AG04450 (cell line): ENCODE measurements around the gene HIPK2. TPM values are rescaled to one million over a fixed set of nuclear protein-coding genes. Genes with fewer than 3 reads are reported as not detected.

Source experiments
- CTCF ChIA-PET: fragments of 300-600, 350-600 bp; formaldehyde crosslinking; extraction: SDS; loops from one replicate; lab custom pipeline; 2022; ENCODE audit warnings: antibody characterized with exemption, inconsistent platforms; lab: Charles Lee
- POLR2A ChIA-PET: fragments of 350-600 bp; formaldehyde crosslinking; extraction: SDS; loops from one replicate; lab custom pipeline; 2021; ENCODE audit warnings: antibody characterized with exemption, inconsistent platforms; lab: Yijun Ruan, JAX
- DNase-seq: peaks from one replicate; pipeline ENCODE4 v3.0.0-alpha.2; 2011; ENCODE audit warnings: low read depth, low spot score
- H3K27ac ChIP-seq: one replicate; pipeline ENCODE4 v1.5.1; 2012; ENCODE audit warnings: low read depth, low read length, control low read depth
- H3K27me3 ChIP-seq: one replicate; pipeline ENCODE4 v1.6.0; 2012; ENCODE audit warnings: low read length; ENCODE audit not compliant: control insufficient read depth, insufficient read depth
- H3K4me3 ChIP-seq: 2 replicates; pipeline ENCODE4 v1.5.1; 2011; ENCODE audit warnings: mild to moderate bottlenecking, low read depth, low read length, control low read depth
- H3K9me3 ChIP-seq: 2 replicates; pipeline ENCODE4 v1.5.1; 2012; ENCODE audit warnings: low read length; ENCODE audit not compliant: control insufficient read depth, insufficient read depth
- polyA plus RNA-seq: library from polyadenylated mRNA; depleted of rRNA; stranded (reverse); fragments of >200 nt; gene quantifications from 2 replicates; pipeline ENCODE4 v1.2.3, GENCODE V29; 2011
- TF ChIP-seq, protein P1 (sequence below): IDR thresholded peaks from 2 replicates; pipeline ENCODE4 v1.5.1; 2011; ENCODE audit warnings: low read depth, low read length, control low read depth, inconsistent platforms

HIPK2 gene
- polyA plus RNA-seq, 1 experiment, result 61.4 TPM

DNA sequence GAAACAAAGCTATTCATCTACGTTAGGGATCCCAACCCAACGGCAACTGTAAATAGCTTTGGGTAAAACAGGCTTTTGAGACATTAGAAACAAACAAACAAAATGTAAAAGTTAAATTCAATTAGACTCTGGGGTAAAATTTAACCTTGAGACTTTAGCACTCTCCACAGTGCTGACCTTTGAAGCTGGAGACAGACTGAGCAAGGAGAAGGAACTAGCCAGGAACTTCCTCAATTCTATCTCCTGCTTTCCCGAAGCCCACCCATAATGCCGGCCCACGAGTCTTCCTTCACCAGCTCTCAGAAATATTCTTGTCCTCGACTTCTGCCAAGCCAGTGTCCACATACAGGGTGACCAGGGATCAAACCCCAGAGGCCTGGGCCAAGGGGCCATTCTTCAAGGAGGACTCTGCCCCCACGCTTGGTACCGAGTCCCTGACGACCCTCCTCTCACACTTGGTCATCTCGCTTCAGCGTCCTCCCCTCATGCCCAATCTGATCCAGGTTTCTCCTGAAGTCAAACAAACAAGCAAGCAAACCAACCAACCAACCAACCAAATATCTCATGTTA lies 114.1 kb downstream of the HIPK2 start:
- no peaks in the 10 kb centered on the region for H3K27me3 ChIP-seq
- no peak for DNase-seq
- POLR2A ChIA-PET, result no interaction called here
- TF ChIP-seq, protein P1, sequence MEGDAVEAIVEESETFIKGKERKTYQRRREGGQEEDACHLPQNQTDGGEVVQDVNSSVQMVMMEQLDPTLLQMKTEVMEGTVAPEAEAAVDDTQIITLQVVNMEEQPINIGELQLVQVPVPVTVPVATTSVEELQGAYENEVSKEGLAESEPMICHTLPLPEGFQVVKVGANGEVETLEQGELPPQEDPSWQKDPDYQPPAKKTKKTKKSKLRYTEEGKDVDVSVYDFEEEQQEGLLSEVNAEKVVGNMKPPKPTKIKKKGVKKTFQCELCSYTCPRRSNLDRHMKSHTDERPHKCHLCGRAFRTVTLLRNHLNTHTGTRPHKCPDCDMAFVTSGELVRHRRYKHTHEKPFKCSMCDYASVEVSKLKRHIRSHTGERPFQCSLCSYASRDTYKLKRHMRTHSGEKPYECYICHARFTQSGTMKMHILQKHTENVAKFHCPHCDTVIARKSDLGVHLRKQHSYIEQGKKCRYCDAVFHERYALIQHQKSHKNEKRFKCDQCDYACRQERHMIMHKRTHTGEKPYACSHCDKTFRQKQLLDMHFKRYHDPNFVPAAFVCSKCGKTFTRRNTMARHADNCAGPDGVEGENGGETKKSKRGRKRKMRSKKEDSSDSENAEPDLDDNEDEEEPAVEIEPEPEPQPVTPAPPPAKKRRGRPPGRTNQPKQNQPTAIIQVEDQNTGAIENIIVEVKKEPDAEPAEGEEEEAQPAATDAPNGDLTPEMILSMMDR, result no peak
- H3K9me3 ChIP-seq, result no peaks in the 10 kb centered on the region
- no peak overlapping the region for H3K4me3 ChIP-seq
- CTCF ChIA-PET, result interaction anchor here (0.7 to 1.7 kb wide), 4 partner anchors 16 to 111 kb away, joined by 3 to 5 read pairs (median 4); no protein-coding TSS in a partner anchor
- no peak overlapping the region for H3K27ac ChIP-seq

DNA sequence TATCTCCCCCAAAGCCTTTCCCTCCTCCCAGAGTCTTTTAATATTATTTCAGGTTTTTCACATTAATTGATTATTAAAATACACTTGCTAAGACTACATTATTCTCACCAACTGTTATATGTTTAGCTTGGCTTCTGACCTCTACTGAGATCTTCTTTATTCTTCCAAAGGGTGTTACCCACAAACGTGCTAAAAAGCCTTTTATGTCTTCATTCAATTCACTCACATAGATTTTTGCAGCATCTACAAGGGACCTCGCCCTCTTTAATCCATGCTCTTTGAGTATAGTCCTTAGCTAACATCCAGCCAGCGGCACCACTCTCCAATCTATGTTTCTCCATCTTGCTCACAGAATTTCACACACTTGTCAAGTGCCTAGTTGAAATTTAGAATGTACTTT lies 115.9 kb downstream of the HIPK2 start:
- H3K27ac ChIP-seq, result no peak overlapping the region
- ChIA-PET POLR2A (no interaction called here), CTCF (interaction anchor here (0.8 to 2.8 kb wide), 3 partner anchors 16 to 341 kb away, joined by 3 to 11 read pairs (median 4); no protein-coding TSS in a partner anchor)
- H3K27me3 ChIP-seq, result no peaks in the 10 kb centered on the region
- DNase-seq, result no peak
- TF ChIP-seq, protein P1, result no peak
- H3K4me3 ChIP-seq, result no peak overlapping the region
- no peaks in the 10 kb centered on the region for H3K9me3 ChIP-seq

DNA sequence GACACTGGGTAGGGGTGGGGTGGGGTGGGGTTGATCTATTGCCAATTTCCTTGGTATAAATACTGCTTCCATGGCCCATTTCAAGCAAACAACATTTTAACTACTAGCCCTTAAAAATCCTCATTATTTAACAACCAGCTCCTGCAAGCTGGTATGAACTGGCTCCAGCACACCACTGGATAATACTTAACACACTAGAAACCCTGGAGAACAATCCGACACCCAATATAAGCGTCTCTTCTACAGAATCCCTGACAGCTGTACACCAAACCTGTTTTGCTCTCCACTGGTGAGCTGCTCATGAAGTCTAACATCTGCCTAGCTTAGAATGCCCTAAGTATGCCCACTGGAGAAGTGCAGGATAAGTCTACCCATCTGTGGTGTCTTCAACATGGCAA lies 116.8 kb downstream of the HIPK2 start:
- CTCF ChIA-PET, result interaction anchor here (0.8 to 2.8 kb wide), 3 partner anchors 13 to 342 kb away, joined by 3 to 11 read pairs (median 4); no protein-coding TSS in a partner anchor
- no peaks in the 10 kb centered on the region for H3K27me3 ChIP-seq
- DNase-seq, result no peak
- no peaks in the 10 kb centered on the region for H3K9me3 ChIP-seq
- H3K27ac ChIP-seq, result no peak overlapping the region
- no peak overlapping the region for H3K4me3 ChIP-seq
- TF ChIP-seq, protein P1, result no peak
- POLR2A ChIA-PET, result no interaction called here

DNA sequence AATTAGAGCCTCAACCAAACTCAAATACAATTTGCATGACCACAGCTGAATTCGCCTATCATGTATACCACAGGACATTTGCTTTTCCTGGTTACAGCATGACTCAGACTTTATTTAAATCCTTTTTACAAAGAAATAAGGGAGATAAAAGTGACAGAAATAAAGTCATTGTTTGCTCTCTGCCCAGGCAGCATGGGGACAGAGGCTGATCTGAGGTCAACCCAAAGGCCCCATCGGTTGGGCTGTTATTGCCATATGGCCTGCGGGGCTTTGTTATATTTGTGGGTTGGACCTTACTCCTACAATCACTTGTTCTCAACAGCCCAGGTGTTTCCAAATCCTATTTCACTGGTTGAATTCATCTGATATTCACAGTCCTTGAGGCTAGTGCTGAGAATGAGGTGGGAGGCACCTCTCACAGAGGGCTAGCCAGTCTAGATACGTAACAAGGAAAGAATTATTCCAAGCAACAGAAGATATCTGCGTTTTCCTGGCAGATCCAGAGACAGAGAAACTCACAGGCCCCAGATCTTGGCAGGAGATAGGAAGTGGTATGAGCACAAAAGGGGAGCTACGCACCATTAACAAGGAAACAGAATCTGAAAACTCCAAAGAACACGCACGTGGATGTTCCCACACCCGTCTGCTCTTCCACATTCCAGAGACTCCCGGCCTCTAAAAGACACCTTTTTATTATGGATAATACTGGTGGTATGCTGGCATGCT lies 117.3 kb downstream of the HIPK2 start:
- H3K4me3 ChIP-seq, result no peak overlapping the region
- H3K27me3 ChIP-seq, result no peaks in the 10 kb centered on the region
- no peak for DNase-seq
- no peaks in the 10 kb centered on the region for H3K9me3 ChIP-seq
- ChIA-PET CTCF (interaction anchor here (0.8 to 2.8 kb wide), 3 partner anchors 12 to 342 kb away, joined by 3 to 11 read pairs (median 4); no protein-coding TSS in a partner anchor), POLR2A (interaction anchor here (0.7 kb wide), 1 partner anchor 64 kb away, joined by 3 read pairs; no protein-coding TSS in a partner anchor)
- TF ChIP-seq, protein P1, result no peak
- no peak overlapping the region for H3K27ac ChIP-seq

DNA sequence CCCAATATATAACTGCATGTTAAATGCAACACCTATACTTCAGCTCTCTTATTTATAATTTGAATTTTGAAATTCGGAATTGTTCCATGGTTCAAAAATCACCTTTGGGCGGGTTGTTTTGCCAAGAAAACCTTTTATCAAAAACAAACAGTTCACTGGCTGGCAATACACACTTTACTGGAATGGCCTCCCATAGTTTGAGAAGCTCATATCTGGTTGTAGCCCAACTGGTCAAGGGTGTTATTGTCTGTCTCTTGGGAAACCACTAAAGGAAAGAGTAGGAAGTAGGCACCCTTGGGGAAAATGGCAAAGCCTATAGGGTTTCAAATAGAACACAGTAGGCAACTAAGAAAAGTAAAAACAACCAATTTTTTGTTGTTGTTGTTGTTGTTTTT lies 117.9 kb downstream of the HIPK2 start:
- no peak overlapping the region for H3K27ac ChIP-seq
- no peaks in the 10 kb centered on the region for H3K27me3 ChIP-seq
- DNase-seq, result no peak
- no peaks in the 10 kb centered on the region for H3K9me3 ChIP-seq
- TF ChIP-seq, protein P1, result no peak
- no peak overlapping the region for H3K4me3 ChIP-seq
- POLR2A ChIA-PET, result interaction anchor here (0.7 kb wide), 1 partner anchor 64 kb away, joined by 3 read pairs; no protein-coding TSS in a partner anchor
- CTCF ChIA-PET, result interaction anchor here (0.8 kb wide), 1 partner anchor 14 kb away, joined by 5 read pairs; no protein-coding TSS in a partner anchor
